Activated naive CD8-positive, alpha-beta T cell treated with anti-CD3 and anti-CD28 coated beads for 36 hours (primary cell): Measurements from ENCODE around the gene DR1. TPM values are rescaled to one million over a fixed set of nuclear protein-coding genes. Genes with fewer than 3 reads are reported as not detected.

Experiments
- DNase-seq: peaks from one replicate; pipeline ENCODE4 v3.0.0; 2021
- H3K27ac Mint-ChIP-seq: one replicate; pipeline ENCODE4 v1.8.0; 2022; ENCODE audit warnings: mild to moderate bottlenecking, moderate library complexity, mixed read lengths
- H3K27me3 Mint-ChIP-seq: one replicate; pipeline ENCODE4 v1.8.0; 2022; ENCODE audit warnings: mild to moderate bottlenecking, mixed read lengths
- H3K36me3 Mint-ChIP-seq: one replicate; pipeline ENCODE4 v1.8.0; 2021; ENCODE audit warnings: mild to moderate bottlenecking, mixed read lengths
- H3K4me1 Mint-ChIP-seq: one replicate; pipeline ENCODE4 v1.8.0; 2021; ENCODE audit warnings: mixed read lengths
- H3K4me3 Mint-ChIP-seq: one replicate; pipeline ENCODE4 v1.8.0; 2022; ENCODE audit warnings: mild to moderate bottlenecking, moderate library complexity, mixed read lengths
- H3K9me3 Mint-ChIP-seq: one replicate; pipeline ENCODE4 v1.8.0; 2022; ENCODE audit warnings: mixed read lengths
- total RNA-seq, 2 experiments: library from RNA; stranded (reverse); gene quantifications; one replicate each; pipeline ENCODE4 v1.2.3, GENCODE V29; 2021

Gene DR1
- total RNA-seq, 2 experiments from 2014 or later: 86.6 to 92.0 TPM

DNA sequence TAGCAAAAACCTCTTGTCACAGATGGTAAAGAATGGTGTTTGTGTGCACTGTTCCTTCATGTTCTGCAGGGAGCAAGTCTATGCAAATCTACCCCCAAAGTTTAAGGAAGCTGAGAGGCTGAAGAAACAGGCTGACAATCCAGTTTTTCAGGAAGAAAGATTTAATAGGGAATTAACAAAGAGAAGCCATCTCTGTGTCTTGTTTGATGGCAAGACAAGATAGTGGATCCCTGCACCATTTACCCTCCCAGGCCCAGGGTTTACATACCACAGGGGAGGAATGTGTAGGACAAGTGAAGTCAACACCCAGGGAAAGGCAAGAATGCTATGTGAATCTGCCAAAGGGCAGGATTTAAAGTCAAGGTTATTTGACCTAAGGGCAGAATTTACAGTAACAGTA, 54.1 kb downstream of the DR1 start:
- DNase-seq: no peak
- no peaks in the 10 kb centered on the region for H3K9me3 Mint-ChIP-seq
- H3K4me1 Mint-ChIP-seq: no peaks in the 10 kb centered on the region
- no peak overlapping the region for H3K27ac Mint-ChIP-seq
- H3K27me3 Mint-ChIP-seq: no peaks in the 10 kb centered on the region
- H3K36me3 Mint-ChIP-seq: no peaks in the 10 kb centered on the region
- H3K4me3 Mint-ChIP-seq: no peak overlapping the region

DNA sequence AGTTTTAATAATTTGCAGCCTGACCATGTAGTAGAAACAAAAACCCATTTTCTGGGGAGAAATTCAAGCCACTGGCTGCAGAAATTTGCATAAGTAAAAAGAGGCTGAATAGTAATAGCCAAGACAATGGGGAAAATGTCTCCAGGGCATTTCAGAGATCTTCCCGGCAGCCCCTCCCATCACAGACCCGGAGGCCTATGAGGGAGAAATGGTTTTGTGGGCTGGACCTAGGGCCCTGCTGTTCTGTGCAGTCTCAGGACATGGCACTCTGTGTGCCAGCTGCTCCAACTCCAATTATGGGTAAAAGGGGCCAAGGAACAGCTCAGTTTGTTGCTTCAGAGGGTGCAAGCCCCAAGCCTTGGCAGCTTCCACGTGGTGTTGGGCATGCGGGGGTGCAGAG, 62.5 kb downstream of the DR1 start:
- peaks cover 3% of the 10 kb centered on the region for H3K9me3 Mint-ChIP-seq
- H3K4me3 Mint-ChIP-seq: no peak overlapping the region

DNA sequence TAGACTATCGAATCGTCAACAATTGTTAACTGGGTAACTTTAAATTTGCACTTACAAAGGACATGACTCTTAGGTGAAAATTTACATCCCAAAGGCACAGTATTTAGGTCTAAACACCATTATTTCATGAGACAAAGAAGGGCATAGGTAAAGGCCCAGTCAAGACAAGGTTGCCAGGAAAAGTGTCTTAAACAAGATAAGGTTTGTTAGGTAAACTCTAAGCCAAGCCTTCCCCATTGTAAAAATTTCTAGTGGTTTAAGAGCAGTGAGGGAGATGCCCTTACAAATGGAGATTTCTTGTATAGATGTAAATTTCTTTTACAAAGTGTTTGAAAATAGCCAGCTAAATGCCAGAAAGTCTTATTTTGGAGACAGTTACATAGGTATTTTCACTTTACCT, 65.3 kb downstream of the DR1 start:
- DNase-seq: no peak
- H3K4me1 Mint-ChIP-seq: no peaks in the 10 kb centered on the region
- H3K9me3 Mint-ChIP-seq: peaks cover 3% of the 10 kb centered on the region
- H3K27me3 Mint-ChIP-seq: peaks cover 3% of the 10 kb centered on the region
- no peak overlapping the region for H3K27ac Mint-ChIP-seq
- H3K36me3 Mint-ChIP-seq: peaks cover 10% of the 10 kb centered on the region
- H3K4me3 Mint-ChIP-seq: no peak overlapping the region

More for the DNA sequence above, 62.5 kb downstream of the DR1 start:
- Mint-ChIP-seq H3K4me1 (no peaks in the 10 kb centered on the region), H3K27me3 (no peaks in the 10 kb centered on the region), H3K27ac (no peak overlapping the region), H3K36me3 (peaks cover 10% of the 10 kb centered on the region)
- DNase-seq: no peak

DNA sequence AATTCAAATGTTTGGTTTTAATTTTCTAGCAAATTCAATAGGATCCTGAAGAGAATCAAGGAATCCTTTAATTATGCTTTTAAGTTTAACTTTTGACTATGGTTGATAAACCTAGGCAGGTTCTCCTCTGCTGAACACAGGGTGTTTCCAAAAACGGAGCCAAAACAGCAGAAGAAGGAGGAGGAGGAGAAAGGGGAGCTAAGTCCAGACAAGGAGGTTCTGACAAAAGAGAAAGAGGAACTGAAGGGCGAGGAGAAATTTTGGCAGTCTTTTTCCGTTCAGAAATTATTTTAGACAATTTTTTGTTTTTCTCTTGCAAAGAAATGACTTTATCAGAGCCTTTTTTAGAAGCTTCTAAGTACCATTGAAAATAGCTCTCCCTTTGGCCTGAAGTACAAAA, 69.0 kb downstream of the DR1 start:
- H3K27me3 Mint-ChIP-seq: peaks cover 11% of the 10 kb centered on the region
- no peak for DNase-seq
- H3K4me3 Mint-ChIP-seq: no peak overlapping the region
- H3K36me3 Mint-ChIP-seq: no peaks in the 10 kb centered on the region
- H3K4me1 Mint-ChIP-seq: no peaks in the 10 kb centered on the region
- no peak overlapping the region for H3K27ac Mint-ChIP-seq
- no peaks in the 10 kb centered on the region for H3K9me3 Mint-ChIP-seq

DNA sequence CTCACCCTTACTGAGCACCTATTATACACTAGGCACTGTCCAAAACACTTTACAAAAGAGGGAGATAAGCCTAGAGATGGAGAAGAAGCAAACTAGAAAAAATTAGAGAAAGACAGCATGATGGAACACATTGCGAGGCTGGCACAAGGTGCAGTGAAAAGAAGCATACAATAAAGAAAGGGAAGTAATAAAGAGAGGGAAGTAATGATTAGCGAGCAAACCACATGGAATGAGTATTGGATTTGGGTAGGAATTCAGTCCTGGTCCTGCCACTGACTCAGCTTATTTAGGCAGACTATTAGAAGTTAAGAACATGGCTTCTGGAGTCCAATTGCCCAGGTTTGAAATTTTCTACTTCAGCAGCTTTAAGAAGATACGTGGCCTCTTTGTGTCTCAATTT, 69.6 kb downstream of the DR1 start:
- no peak overlapping the region for H3K4me3 Mint-ChIP-seq
- no peaks in the 10 kb centered on the region for H3K9me3 Mint-ChIP-seq
- H3K27ac Mint-ChIP-seq: no peak overlapping the region
- H3K27me3 Mint-ChIP-seq: peaks cover 11% of the 10 kb centered on the region
- no peaks in the 10 kb centered on the region for H3K4me1 Mint-ChIP-seq
- DNase-seq: no peak
- no peaks in the 10 kb centered on the region for H3K36me3 Mint-ChIP-seq

DNA sequence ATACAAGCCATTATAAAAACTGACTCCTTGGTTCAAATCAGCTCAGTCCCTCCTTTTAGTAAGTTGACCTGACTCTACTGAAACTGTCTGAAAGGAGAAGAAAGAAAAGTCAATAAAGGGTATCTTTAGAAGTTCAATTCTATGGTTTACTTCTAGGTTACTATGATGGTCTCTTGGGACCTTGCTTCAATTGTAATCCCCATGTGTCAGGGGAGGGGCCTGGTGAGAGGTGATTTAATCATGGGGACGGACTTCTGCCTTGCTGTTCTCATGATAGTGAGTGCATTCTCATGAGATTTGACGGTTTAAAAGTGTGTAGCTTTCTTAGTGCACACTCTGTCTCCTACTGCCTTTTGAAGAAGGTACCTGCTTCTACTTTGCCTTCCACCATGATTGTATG, 70.5 kb downstream of the DR1 start:
- Mint-ChIP-seq H3K9me3 (no peaks in the 10 kb centered on the region), H3K27ac (no peak overlapping the region), H3K4me3 (no peak overlapping the region), H3K27me3 (peaks cover 11% of the 10 kb centered on the region), H3K4me1 (no peaks in the 10 kb centered on the region), H3K36me3 (no peaks in the 10 kb centered on the region)
- DNase-seq: no peak

Other genes with a start within 250 kb of the DR1 start
- 10 to 100 TPM; 33.6 to 34.7 TPM for gene TMED5, start 165.5 kb upstream of the DR1 start, total RNA-seq
- 10 to 100 TPM; 14.9 to 15.7 TPM for gene CCDC18, start 165.2 kb upstream of the DR1 start, total RNA-seq
- under 1 TPM; 0.14 to 0.45 TPM for gene FNBP1L, start 102.2 kb downstream of the DR1 start, total RNA-seq